HAP-1 (cell line): ENCODE measurements around the gene GRIK3.

Experiments
- DNase-seq, 2 experiments: peaks; one replicate each; pipeline ENCODE4 v3.0.0-alpha.2; 2016 to 2020; ENCODE audit warnings: low spot score in 2 of 2
- H3K27me3 ChIP-seq: fragments of 250-450 bp; sonication (Bioruptor Pico); 2 replicates; pipeline ENCODE4 v1.5.1; 2020; ENCODE audit warnings: low read depth, mild to moderate bottlenecking, moderate library complexity
- H3K36me3 ChIP-seq: fragments of 250-450 bp; sonication (Bioruptor Pico); replicated peaks from 2 replicates; pipeline ENCODE4 v1.5.1; 2020; ENCODE audit warnings: mild to moderate bottlenecking
- H3K4me1 ChIP-seq: fragments of 250-450 bp; sonication (Bioruptor Pico); 2 replicates; pipeline ENCODE4 v1.5.1; 2020; ENCODE audit warnings: mild to moderate bottlenecking
- H3K4me3 ChIP-seq: fragments of 250-450 bp; sonication (Bioruptor Pico); 2 replicates; pipeline ENCODE4 v1.5.1; 2020; ENCODE audit warnings: mild to moderate bottlenecking, moderate library complexity
- H3K9me3 ChIP-seq: fragments of 250-450 bp; sonication (Bioruptor Pico); 2 replicates; pipeline ENCODE4 v1.5.1; 2020; ENCODE audit warnings: mild to moderate bottlenecking, moderate library complexity
- in situ Hi-C: fragments of 300-500 bp; cut with MboI; formaldehyde crosslinking; loops from 3 replicates; pipeline ENCODE4 v1.14.3; 2020; ENCODE audit warnings: low sequenced_read_pairs, inconsistent platforms, mixed read lengths

The GRIK3 gene

GRCh38 chr1:37018510-37018909 lies 15.8 kb downstream of the GRIK3 start:
- no peaks in the 10 kb centered on the region for H3K27me3 ChIP-seq
- no peaks in the 10 kb centered on the region for H3K36me3 ChIP-seq
- in situ Hi-C loops: no loop called here
- H3K9me3 ChIP-seq: no peaks in the 10 kb centered on the region
- DNase-seq: no peak
- no peaks in the 10 kb centered on the region for H3K4me1 ChIP-seq
- no peak overlapping the region for H3K4me3 ChIP-seq

- H3K36me3 ChIP-seq: no peaks in the 10 kb centered on the region
- no peak for DNase-seq
- no peaks in the 10 kb centered on the region for H3K4me1 ChIP-seq
- in situ Hi-C loops: no loop called here
- no peak overlapping the region for H3K4me3 ChIP-seq
- no peaks in the 10 kb centered on the region for H3K9me3 ChIP-seq
- no peaks in the 10 kb centered on the region for H3K27me3 ChIP-seq
These were observed 16.6 kb downstream of the GRIK3 start for GRCh38 chr1:37017720-37018119.

GRCh38 chr1:37016121-37016520 lies 18.2 kb downstream of the GRIK3 start:
- Histone ChIP-seq H3K4me3 (no peak overlapping the region), H3K9me3 (no peaks in the 10 kb centered on the region), H3K4me1 (no peaks in the 10 kb centered on the region), H3K36me3 (no peaks in the 10 kb centered on the region), H3K27me3 (no peaks in the 10 kb centered on the region)
- DNase-seq: no peak
- in situ Hi-C loops: no loop called here

- Histone ChIP-seq H3K4me3 (no peak overlapping the region), H3K4me1 (no peaks in the 10 kb centered on the region), H3K9me3 (no peaks in the 10 kb centered on the region), H3K27me3 (no peaks in the 10 kb centered on the region), H3K36me3 (no peaks in the 10 kb centered on the region)
- in situ Hi-C loops: no loop called here
- no peak for DNase-seq
These were observed 18.6 kb downstream of the GRIK3 start for GRCh38 chr1:37015713-37016112.

GRCh38 chr1:37012226-37012625 lies 22.1 kb downstream of the GRIK3 start:
- H3K27me3 ChIP-seq: no peaks in the 10 kb centered on the region
- no peaks in the 10 kb centered on the region for H3K9me3 ChIP-seq
- H3K4me3 ChIP-seq: no peak overlapping the region
- DNase-seq: no peak
- in situ Hi-C loops: no loop called here
- no peaks in the 10 kb centered on the region for H3K4me1 ChIP-seq
- no peaks in the 10 kb centered on the region for H3K36me3 ChIP-seq

GRCh38 chr1:37010011-37010410 lies 24.3 kb downstream of the GRIK3 start:
- Histone ChIP-seq H3K4me3 (no peak overlapping the region), H3K36me3 (no peaks in the 10 kb centered on the region), H3K4me1 (no peaks in the 10 kb centered on the region), H3K9me3 (no peaks in the 10 kb centered on the region), H3K27me3 (no peaks in the 10 kb centered on the region)
- no peak for DNase-seq
- in situ Hi-C loops: no loop called here

- in situ Hi-C loops: no loop called here
- H3K4me1 ChIP-seq: no peaks in the 10 kb centered on the region
- no peaks in the 10 kb centered on the region for H3K9me3 ChIP-seq
- no peaks in the 10 kb centered on the region for H3K36me3 ChIP-seq
- no peaks in the 10 kb centered on the region for H3K27me3 ChIP-seq
- no peak for DNase-seq
- H3K4me3 ChIP-seq: no peak overlapping the region
These were observed 24.8 kb downstream of the GRIK3 start for GRCh38 chr1:37009521-37009920.

- H3K27me3 ChIP-seq: no peaks in the 10 kb centered on the region
These were observed 28.0 kb downstream of the GRIK3 start for GRCh38 chr1:37006132-37006868.

GRCh38 chr1:37002898-37003297 lies 31.4 kb downstream of the GRIK3 start:
- DNase-seq: no peak
- in situ Hi-C loops: no loop called here
- Histone ChIP-seq H3K4me1 (no peaks in the 10 kb centered on the region), H3K9me3 (no peaks in the 10 kb centered on the region), H3K36me3 (no peaks in the 10 kb centered on the region), H3K4me3 (no peak overlapping the region), H3K27me3 (no peaks in the 10 kb centered on the region)

More at GRCh38 chr1:37006132-37006868, 28.0 kb downstream of the GRIK3 start:
- Histone ChIP-seq H3K9me3 (no peaks in the 10 kb centered on the region), H3K36me3 (no peaks in the 10 kb centered on the region), H3K4me1 (no peaks in the 10 kb centered on the region), H3K4me3 (no peak overlapping the region)
- DNase-seq: no peak
- in situ Hi-C loops: no loop called here

GRCh38 chr1:37001703-37002102 lies 32.6 kb downstream of the GRIK3 start:
- no peaks in the 10 kb centered on the region for H3K4me1 ChIP-seq
- DNase-seq: no peak
- H3K36me3 ChIP-seq: no peaks in the 10 kb centered on the region
- H3K4me3 ChIP-seq: no peak overlapping the region
- in situ Hi-C loops: no loop called here
- no peaks in the 10 kb centered on the region for H3K27me3 ChIP-seq
- H3K9me3 ChIP-seq: no peaks in the 10 kb centered on the region

- Histone ChIP-seq H3K36me3 (no peaks in the 10 kb centered on the region), H3K27me3 (no peaks in the 10 kb centered on the region), H3K9me3 (no peaks in the 10 kb centered on the region), H3K4me3 (no peak overlapping the region), H3K4me1 (no peaks in the 10 kb centered on the region)
- no peak for DNase-seq
- in situ Hi-C loops: no loop called here
These were observed 38.2 kb downstream of the GRIK3 start for GRCh38 chr1:36996106-36996505.

- no peak for DNase-seq
- in situ Hi-C loops: no loop called here
- H3K4me3 ChIP-seq: no peak overlapping the region
- no peaks in the 10 kb centered on the region for H3K36me3 ChIP-seq
- no peaks in the 10 kb centered on the region for H3K4me1 ChIP-seq
- no peaks in the 10 kb centered on the region for H3K9me3 ChIP-seq
- H3K27me3 ChIP-seq: no peaks in the 10 kb centered on the region
These were observed 39.4 kb downstream of the GRIK3 start for GRCh38 chr1:36994868-36995267.

- Histone ChIP-seq H3K9me3 (no peaks in the 10 kb centered on the region), H3K36me3 (no peaks in the 10 kb centered on the region), H3K4me1 (no peaks in the 10 kb centered on the region), H3K27me3 (no peaks in the 10 kb centered on the region), H3K4me3 (no peak overlapping the region)
- DNase-seq: no peak
- in situ Hi-C loops: no loop called here
These were observed 40.0 kb downstream of the GRIK3 start for GRCh38 chr1:36994294-36994693.

GRCh38 chr1:36992139-36992943 lies 42.0 kb downstream of the GRIK3 start:
- no peaks in the 10 kb centered on the region for H3K36me3 ChIP-seq
- no peak overlapping the region for H3K4me3 ChIP-seq
- DNase-seq: no peak
- no peaks in the 10 kb centered on the region for H3K4me1 ChIP-seq
- in situ Hi-C loops: no loop called here
- H3K27me3 ChIP-seq: no peaks in the 10 kb centered on the region
- no peaks in the 10 kb centered on the region for H3K9me3 ChIP-seq
